Placental pericyte (primary cell): ENCODE measurements around the gene FAM83G. TPM values are rescaled to one million over a fixed set of nuclear protein-coding genes. Genes with fewer than 3 reads are reported as not detected.

ENCODE experiments used
- small RNA-seq: library from RNA; depleted of rRNA; stranded (forward); fragments of <200 nt; gene quantifications from one replicate; pipeline ENCODE3, GENCODE V24; 2012; ENCODE audit warnings: low replicate concordance
- total RNA-seq: library from RNA; depleted of rRNA; stranded (reverse); fragments of >200 nt; gene quantifications from 2 replicates; pipeline ENCODE4 v1.2.3, GENCODE V29; 2012

Gene FAM83G, protein sequence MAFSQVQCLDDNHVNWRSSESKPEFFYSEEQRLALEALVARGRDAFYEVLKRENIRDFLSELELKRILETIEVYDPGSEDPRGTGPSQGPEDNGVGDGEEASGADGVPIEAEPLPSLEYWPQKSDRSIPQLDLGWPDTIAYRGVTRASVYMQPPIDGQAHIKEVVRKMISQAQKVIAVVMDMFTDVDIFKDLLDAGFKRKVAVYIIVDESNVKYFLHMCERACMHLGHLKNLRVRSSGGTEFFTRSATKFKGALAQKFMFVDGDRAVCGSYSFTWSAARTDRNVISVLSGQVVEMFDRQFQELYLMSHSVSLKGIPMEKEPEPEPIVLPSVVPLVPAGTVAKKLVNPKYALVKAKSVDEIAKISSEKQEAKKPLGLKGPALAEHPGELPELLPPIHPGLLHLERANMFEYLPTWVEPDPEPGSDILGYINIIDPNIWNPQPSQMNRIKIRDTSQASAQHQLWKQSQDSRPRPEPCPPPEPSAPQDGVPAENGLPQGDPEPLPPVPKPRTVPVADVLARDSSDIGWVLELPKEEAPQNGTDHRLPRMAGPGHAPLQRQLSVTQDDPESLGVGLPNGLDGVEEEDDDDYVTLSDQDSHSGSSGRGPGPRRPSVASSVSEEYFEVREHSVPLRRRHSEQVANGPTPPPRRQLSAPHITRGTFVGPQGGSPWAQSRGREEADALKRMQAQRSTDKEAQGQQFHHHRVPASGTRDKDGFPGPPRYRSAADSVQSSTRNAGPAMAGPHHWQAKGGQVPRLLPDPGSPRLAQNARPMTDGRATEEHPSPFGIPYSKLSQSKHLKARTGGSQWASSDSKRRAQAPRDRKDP
- total RNA-seq = 25.6 and 28.5 TPM in 2 replicates

DNA sequence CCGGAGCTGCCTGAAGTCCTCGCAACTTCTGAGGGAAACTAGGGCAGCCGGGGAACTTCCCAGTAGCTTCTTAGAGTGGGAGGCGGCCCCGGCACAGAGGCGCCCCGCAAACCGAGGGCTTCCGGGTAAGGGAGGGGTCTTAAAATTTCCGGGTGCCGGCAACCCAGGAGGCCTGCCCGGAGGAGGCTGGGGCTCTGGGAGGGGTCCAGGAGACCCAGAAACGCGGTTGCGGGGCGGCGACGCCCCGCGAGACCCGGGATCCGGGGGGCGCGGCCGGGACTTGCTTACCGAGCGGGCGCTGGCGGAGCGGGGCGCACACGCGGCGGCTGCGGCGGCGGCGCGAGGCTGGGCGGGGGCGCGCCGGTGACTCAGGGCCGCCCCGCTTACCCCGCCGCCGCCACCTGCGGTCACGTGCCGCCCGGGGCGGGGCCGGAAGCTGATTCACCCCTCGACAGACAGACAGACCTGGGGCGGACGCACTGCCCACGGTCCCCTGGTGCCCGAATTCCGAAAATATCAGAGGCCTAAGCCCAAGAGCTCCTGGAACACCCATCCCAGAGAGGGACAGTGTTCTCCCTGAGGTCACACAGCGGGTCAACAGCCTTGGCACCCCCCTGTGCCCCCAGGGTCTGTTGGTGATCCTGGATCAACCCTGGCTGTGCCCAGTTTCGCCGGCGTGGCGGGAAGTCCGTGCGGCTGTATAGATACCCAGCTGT lies at the start of gene FAM83G:
Gene FAM83G, minus strand, starts transcription at position 344 of the 716 bp plus-strand sequence. CDS start 723 bp downstream, outside the sequence.

DNA sequence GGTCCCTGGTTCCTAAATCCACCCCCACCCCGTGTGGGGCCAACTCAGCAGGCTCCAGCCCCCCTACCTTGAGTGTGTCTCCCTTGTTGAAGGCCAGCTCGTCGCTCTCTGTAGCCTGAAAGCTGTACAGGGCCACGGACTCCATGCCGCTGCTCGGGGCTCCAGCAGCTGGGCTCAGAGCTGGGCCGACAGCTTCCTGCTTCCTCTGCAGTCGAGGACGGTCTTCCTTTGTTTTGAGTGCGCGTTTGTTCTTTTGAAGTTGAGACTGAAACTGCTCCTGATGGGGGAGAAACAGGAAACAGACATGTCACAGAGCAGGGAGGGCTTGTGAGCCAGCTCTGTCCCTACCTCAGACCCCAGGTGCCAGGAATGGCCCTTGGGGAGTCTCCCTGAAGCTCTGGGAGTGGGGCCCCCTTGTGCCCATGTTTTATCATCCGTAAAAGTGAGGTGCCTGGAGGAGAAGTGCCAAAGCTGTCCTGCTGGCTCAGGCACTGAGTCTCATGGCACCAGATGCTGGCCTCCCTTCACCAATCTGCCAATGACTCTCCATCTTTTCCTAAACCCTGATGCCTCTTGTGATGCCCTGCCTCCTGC lies 42.3 kb upstream of the FAM83G start, which contains the start of gene GRAP:
Gene GRAP, minus strand, starts transcription at position 176 of the 594 bp plus-strand sequence. Its CDS starts 31 bp downstream, at position 145.

DNA sequence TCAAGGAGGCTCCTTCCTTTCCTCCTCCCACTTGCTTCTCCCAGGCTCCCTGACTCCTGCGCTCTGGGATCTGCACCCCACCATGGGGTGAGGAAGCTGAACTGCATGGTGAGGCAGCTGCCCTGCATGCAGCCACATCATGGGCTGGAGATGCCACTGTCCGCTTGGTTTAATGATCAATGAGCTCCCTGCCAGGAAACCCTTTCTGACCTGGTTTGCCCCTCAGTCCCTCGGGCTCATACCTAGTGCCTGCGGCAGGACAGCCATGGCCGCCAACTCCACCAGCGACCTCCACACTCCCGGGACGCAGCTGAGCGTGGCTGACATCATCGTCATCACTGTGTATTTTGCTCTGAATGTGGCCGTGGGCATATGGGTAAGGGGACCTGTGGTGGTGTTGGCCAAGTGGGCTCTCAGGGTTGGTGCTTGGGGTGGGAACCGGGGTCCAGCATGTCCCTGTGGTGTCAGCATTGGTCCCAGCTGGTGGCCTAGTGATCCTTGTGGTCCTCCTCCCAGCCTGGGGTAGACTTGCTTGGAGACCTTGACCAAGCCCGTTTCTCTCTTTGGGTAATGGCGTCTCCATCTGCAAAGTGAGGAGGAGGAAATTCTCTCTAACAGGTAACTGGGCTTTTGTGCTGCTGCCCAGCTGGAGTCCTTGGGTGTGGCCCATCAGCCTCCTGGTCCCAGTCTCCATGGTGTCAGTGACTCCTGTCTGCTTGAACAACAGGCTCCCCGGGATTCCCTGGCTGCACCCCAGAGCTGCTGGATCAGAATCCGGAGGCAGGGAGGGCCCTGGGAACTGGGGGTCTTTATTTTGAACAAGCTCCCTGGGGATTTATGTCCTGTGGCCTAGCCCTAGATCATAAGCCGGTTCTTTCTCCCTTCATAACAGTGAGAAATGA lies 52.4 kb downstream of the FAM83G start, which contains the start of gene SLC5A10:
Gene SLC5A10, plus strand, starts transcription at position 225 of the 902 bp plus-strand sequence. Its CDS starts 41 bp downstream, at position 266.

Small RNA genes within 50 kb of the gene (small RNA-seq; reads per million reads assigned to genes)
- gene AC090286.3 (not detected), gene RF00324 (not detected)

Other genes with a start within 250 kb of the FAM83G start
- 64.7 and 84.7 TPM in 2 replicates for gene TVP23B, start 223.6 kb downstream of the FAM83G start, total RNA-seq
- gene PRPSAP2, start 146.6 kb downstream of the FAM83G start, total RNA-seq = 29.8 and 45.4 TPM in 2 replicates
- not detected in 2 replicates for gene SLC5A10, start 52.6 kb downstream of the FAM83G start, total RNA-seq
- gene GRAP, start 42.2 kb upstream of the FAM83G start, total RNA-seq = under 0.01 TPM in 1 of 2 replicates, not detected in the other
- gene GRAPL, start 122.8 kb upstream of the FAM83G start, total RNA-seq = 0.14 TPM in 1 of 2 replicates, not detected in the other
- gene EPN2, start 232.6 kb upstream of the FAM83G start, total RNA-seq = 19.3 and 44.0 TPM in 2 replicates